Coronary artery (tissue), 2 donors: Measurements from ENCODE around the gene CLECL1.

ENCODE experiments used
- DNase-seq: peaks from one replicate; pipeline ENCODE4 v3.0.0-alpha.2; 2017; ENCODE audit warnings: low spot score
- H3K27ac ChIP-seq, 2 donors: fragments of 200-600 bp; sonication (generic); one replicate each; pipeline ENCODE4 v1.5.1; 2016 to 2019
- H3K4me3 ChIP-seq: fragments of 200-600 bp; sonication (generic); 2 replicates; pipeline ENCODE4 v1.5.1; 2016; ENCODE audit warnings: mild to moderate bottlenecking, moderate library complexity
- TF ChIP-seq, protein P1 (sequence below): fragments of 200-600 bp; sonication (generic); IDR thresholded peaks from one replicate; pipeline ENCODE4 v1.5.1; 2019; ENCODE audit warnings: antibody characterized with exemption

Gene CLECL1

GRCh38 chr12:9752145-9752933 lies 19.4 kb upstream of the CLECL1 start:
- no peak for DNase-seq
- H3K4me3 ChIP-seq = no peak overlapping the region
- TF ChIP-seq, protein P1, sequence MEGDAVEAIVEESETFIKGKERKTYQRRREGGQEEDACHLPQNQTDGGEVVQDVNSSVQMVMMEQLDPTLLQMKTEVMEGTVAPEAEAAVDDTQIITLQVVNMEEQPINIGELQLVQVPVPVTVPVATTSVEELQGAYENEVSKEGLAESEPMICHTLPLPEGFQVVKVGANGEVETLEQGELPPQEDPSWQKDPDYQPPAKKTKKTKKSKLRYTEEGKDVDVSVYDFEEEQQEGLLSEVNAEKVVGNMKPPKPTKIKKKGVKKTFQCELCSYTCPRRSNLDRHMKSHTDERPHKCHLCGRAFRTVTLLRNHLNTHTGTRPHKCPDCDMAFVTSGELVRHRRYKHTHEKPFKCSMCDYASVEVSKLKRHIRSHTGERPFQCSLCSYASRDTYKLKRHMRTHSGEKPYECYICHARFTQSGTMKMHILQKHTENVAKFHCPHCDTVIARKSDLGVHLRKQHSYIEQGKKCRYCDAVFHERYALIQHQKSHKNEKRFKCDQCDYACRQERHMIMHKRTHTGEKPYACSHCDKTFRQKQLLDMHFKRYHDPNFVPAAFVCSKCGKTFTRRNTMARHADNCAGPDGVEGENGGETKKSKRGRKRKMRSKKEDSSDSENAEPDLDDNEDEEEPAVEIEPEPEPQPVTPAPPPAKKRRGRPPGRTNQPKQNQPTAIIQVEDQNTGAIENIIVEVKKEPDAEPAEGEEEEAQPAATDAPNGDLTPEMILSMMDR = no peak

DNA sequence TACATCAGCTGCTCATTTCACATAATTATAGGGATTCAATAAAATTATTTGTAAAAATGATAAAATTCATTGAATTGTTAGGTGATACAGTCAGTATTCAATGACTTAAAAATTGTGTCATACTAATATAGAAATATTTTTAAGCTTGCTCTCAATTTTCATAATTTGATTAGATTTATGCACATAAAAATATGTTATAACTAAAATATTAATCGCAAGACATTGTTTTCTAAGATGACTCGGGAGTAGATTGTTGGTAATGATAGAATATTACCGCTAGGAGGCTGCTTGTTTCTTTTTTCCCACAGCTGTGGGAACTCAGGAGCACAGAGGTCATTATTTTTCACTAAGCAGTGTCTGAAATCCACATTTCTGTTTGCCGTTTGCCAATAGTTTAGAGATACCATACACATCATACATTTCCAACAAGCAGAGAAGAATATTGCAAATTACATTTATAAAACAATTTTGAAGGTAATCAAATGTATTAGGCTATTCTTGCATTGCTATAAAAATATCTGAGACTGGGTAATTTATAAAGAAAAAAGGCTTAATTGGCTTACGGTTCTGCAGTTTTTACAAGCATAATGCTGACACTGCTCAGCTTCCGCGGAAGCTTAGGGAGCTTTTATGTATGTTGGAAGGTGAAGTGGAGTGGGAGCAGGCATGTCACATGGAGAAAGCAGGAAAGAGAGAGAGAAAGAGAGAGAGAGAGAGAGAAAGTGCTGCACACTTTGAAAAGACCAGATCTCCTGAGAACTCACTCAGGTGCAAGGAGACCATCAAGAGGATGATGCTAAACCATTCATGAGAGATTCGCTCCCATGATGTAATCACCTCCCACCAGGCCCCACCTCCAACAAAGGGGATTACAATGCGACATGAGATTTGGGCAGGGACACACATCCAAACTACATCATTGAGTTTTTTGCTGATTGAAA lies 18.6 kb upstream of the CLECL1 start:
- TF ChIP-seq, protein P1 = no peak
- Histone ChIP-seq H3K27ac (no peak overlapping the region), H3K4me3 (no peak overlapping the region)
- DNase-seq = no peak

More at GRCh38 chr12:9752145-9752933, 19.4 kb upstream of the CLECL1 start:
- H3K27ac ChIP-seq = no peak overlapping the region

DNA sequence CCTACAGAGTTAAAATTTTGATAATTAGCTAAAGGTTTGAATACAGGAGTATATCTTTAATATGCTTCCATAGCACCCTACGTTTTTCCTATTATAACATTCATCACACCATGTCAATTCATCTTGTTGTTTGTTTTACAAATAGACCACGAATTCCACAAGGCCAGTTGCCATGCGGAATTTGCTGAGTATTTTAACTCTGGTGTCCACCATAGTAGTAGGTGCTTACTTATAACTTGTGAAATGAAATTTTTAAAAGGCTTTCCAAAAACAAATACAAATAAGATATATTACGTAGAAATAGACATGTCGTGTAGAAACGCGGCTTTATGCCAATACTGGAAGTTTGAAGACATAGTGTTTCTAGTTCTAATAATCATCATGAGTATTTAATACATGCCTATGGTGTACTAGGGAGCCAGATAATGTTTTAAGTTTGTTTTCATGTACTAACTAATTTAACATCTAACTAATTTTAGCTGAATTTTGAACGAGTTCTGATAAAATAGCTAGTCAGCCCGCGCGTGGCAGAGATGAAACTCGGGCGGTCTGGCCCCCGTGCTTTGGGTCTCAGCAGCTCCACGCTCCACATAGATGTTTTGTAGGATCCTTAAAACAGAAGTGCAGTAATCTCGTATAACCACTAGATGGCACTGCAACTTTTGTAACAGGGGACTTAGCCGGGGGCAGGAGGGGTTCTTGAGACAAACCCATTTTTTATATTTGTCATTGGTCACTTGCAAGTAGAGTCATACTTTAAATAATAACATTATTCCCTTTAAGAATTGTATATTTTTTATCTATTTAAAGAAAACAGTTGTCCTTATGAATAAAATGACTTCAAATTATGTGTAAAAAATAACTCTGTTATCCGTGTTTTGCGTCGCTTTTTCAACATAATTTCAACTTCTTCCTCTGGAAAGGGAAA lies 17.6 kb upstream of the CLECL1 start:
- no peak for DNase-seq
- peak overlapping the region; percentile 15 for H3K4me3 ChIP-seq
- TF ChIP-seq, protein P1 = peak; percentile 63
- H3K27ac ChIP-seq = no peak overlapping the region

DNA sequence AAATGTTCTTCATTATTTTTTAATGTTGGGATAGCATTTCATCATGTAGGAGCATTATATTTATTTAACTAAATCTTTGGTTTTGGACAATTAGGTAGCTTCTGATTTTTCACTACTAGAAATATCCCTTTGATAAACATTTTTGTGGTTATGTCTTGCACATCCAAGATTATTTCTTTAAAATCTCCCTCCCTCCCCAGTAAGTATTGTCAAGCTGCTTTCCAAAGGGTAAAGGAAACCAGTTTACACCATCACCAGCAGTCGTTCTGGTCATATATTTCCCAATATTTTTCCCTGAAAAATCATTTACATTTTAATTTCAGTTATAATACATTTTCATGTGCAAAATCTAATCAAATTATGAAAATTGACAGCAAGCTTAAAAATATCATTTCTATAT lies 16.7 kb upstream of the CLECL1 start:
- TF ChIP-seq, protein P1 = no peak
- Histone ChIP-seq H3K27ac (no peak overlapping the region), H3K4me3 (no peak overlapping the region)
- DNase-seq = no peak

DNA sequence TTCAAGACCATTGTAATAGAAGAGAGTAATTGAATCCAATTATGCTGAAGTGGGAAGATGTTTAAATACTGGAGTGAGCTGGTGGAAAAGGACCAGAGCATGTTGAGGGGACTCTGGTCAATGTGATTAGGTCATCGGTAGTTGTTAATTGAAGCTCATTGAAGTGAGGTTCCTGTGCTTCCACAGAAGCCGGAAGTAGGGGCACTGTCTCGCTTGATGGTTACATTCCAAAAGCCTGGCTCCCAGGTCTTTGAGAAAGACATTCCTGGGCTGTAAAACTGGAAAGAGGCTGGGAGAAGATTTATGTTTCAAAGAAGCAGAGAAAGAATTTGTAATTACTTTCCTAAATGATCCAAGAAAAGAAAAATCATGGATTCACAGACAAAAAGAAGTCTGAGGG lies 12.3 kb upstream of the CLECL1 start:
- TF ChIP-seq, protein P1 = no peak
- no peak overlapping the region for H3K4me3 ChIP-seq
- H3K27ac ChIP-seq = no peak overlapping the region
- DNase-seq = no peak

GRCh38 chr12:9742661-9743060 lies 9.8 kb upstream of the CLECL1 start:
- no peak for DNase-seq
- TF ChIP-seq, protein P1 = no peak
- Histone ChIP-seq H3K4me3 (no peak overlapping the region), H3K27ac (no peak overlapping the region)
